MCF 10A (cell line): ENCODE measurements around the gene C2orf49. TPM values are rescaled to one million over a fixed set of nuclear protein-coding genes. Genes with fewer than 3 reads are reported as not detected.
A peak's percentile ranks its signal among the peaks of the same experiment; 100 is the strongest.

Source experiments
- BruUV-seq: library from RNA; stranded (reverse); fragments of 400-500 nt; replicated peaks from 2 replicates; lab custom pipeline; 2021; lab: Mats Ljungman, UMichigan
- CTCF ChIA-PET: fragments of 300-600 bp; sonication (Branson Sonifier 250); formaldehyde crosslinking; extraction: SDS; loops from one replicate; lab custom pipeline; 2021; ENCODE audit warnings: antibody characterized with exemption, inconsistent platforms; lab: Yijun Ruan, JAX
- POLR2A ChIA-PET: fragments of 300-600, 350-650 bp; sonication (Branson Sonifier 250); formaldehyde crosslinking; extraction: SDS; loops from one replicate; lab custom pipeline; 2020; ENCODE audit warnings: antibody characterized with exemption, inconsistent platforms; lab: Yijun Ruan, JAX
- DNase-seq: peaks from one replicate; pipeline ENCODE4 v3.0.0-alpha.2; 2018; ENCODE audit not compliant: unreplicated experiment
- H3K27ac Mint-ChIP-seq: one replicate; pipeline ENCODE4 v1.8.0; 2022; ENCODE audit warnings: mild to moderate bottlenecking, low read depth, mixed read lengths; ENCODE audit not compliant: unreplicated experiment
- H3K27me3 Mint-ChIP-seq: one replicate; pipeline ENCODE4 v1.8.0; 2022; ENCODE audit warnings: mixed read lengths; ENCODE audit not compliant: insufficient read depth, unreplicated experiment
- H3K36me3 Mint-ChIP-seq: one replicate; pipeline ENCODE4 v1.8.0; 2022; ENCODE audit warnings: mild to moderate bottlenecking, moderate library complexity, mixed read lengths; ENCODE audit not compliant: insufficient read depth, unreplicated experiment
- H3K4me1 Mint-ChIP-seq: one replicate; pipeline ENCODE4 v1.8.0; 2022; ENCODE audit warnings: mixed read lengths; ENCODE audit not compliant: insufficient read depth, unreplicated experiment
- H3K4me3 Mint-ChIP-seq: one replicate; pipeline ENCODE4 v1.8.0; 2022; ENCODE audit warnings: mild to moderate bottlenecking, moderate library complexity, mixed read lengths; ENCODE audit not compliant: unreplicated experiment
- H3K9me3 Mint-ChIP-seq: one replicate; pipeline ENCODE4 v1.8.0; 2022; ENCODE audit warnings: mixed read lengths; ENCODE audit not compliant: unreplicated experiment
- CTCF ChIP-seq: fragments of 200-600 bp; IDR thresholded peaks from one replicate; pipeline ENCODE4 v1.8.0; 2022; ENCODE audit warnings: antibody characterized with exemption, mild to moderate bottlenecking; ENCODE audit not compliant: unreplicated experiment
- intact Hi-C: fragments of 100-400 bp; cut with micrococcal nuclease; formaldehyde crosslinking; loops from 2 replicates; pipeline ENCODE4 v1.14.1; 2022
- total RNA-seq: library from RNA; stranded (reverse); gene quantifications from 2 replicates; pipeline ENCODE4 v1.2.3, GENCODE V29; 2022

Gene C2orf49
- total RNA-seq, 1 experiment from 2014 or later = 24.2 TPM

DNA sequence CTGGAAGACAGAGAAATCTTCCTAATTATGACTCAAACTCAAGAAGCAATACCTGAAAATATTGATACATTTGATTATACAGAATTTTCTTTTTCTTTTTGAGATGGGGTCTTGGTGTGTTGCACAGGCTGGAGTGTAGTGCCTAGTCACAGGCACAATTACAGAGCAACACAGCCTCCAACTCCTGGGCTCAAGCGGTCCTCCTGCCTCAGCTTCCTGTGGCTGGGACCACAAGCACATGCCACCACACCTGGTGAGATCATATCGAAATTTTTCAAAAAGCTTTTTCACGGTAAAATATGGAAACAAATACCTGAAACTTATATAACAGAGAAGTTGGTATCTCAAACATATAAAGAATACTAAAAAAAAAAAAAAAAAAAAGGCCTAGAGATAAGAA, 35.7 kb upstream of the C2orf49 start:
- BruUV-seq = no TSS peak
- DNase-seq = no peak
- Mint-ChIP-seq H3K36me3 (peaks cover 36% of the 10 kb centered on the region), H3K4me1 (peaks cover 6% of the 10 kb centered on the region), H3K9me3 (no peaks in the 10 kb centered on the region), H3K27ac (no peak overlapping the region), H3K4me3 (no peak overlapping the region), H3K27me3 (no peaks in the 10 kb centered on the region)
- no peak for TF ChIP-seq CTCF
- ChIA-PET CTCF (interaction anchor here (0.6 to 0.8 kb wide), 3 partner anchors 26 to 232 kb away, joined by 3 read pairs; no protein-coding TSS in a partner anchor), POLR2A (interaction anchor here (0.9 kb wide), 1 partner anchor 27 kb away, joined by 3 read pairs; no protein-coding TSS in a partner anchor)
- intact Hi-C loops = no loop called here

DNA sequence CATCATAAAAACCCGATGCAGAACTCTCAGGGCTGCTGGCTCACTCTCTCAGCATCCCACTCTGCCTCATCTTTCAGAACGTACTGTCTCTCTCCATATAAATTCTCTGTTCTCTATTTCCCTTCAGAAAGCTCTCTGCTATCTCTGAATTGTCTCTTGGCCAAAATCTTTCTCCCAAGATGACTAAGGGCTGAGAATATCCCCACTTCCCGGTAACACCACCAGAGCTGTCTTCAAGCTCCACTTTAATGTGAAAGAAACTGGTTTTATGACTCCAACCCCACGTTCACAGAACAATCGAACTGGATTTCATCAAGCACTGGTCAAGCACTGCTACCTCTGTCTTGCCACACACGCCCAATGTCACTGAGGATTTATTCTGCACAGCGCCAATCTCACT, 30.2 kb upstream of the C2orf49 start:
- no peaks in the 10 kb centered on the region for H3K9me3 Mint-ChIP-seq
- no peak for TF ChIP-seq CTCF
- H3K4me1 Mint-ChIP-seq = no peaks in the 10 kb centered on the region
- no peak for DNase-seq
- intact Hi-C loops = no loop called here
- H3K27me3 Mint-ChIP-seq = no peaks in the 10 kb centered on the region
- BruUV-seq = TSS peak; percentile 23
- peaks cover 23% of the 10 kb centered on the region for H3K36me3 Mint-ChIP-seq
- CTCF ChIA-PET = interaction anchor here (0.6 kb wide), 1 partner anchor 1265 kb away, joined by 3 read pairs; no protein-coding TSS in a partner anchor
- H3K4me3 Mint-ChIP-seq = no peak overlapping the region
- POLR2A ChIA-PET = no interaction called here
- H3K27ac Mint-ChIP-seq = no peak overlapping the region

GRCh38 chr2:105307550-105307949, 29.8 kb upstream of the C2orf49 start:
- Mint-ChIP-seq H3K27me3 (no peaks in the 10 kb centered on the region), H3K36me3 (peaks cover 23% of the 10 kb centered on the region), H3K4me3 (no peak overlapping the region), H3K27ac (no peak overlapping the region), H3K9me3 (no peaks in the 10 kb centered on the region), H3K4me1 (no peaks in the 10 kb centered on the region)
- no TSS peak for BruUV-seq
- ChIA-PET POLR2A (no interaction called here), CTCF (interaction anchor here (0.6 kb wide), 1 partner anchor 1264 kb away, joined by 3 read pairs; no protein-coding TSS in a partner anchor)
- TF ChIP-seq CTCF = no peak
- no peak for DNase-seq
- intact Hi-C loops = no loop called here

DNA sequence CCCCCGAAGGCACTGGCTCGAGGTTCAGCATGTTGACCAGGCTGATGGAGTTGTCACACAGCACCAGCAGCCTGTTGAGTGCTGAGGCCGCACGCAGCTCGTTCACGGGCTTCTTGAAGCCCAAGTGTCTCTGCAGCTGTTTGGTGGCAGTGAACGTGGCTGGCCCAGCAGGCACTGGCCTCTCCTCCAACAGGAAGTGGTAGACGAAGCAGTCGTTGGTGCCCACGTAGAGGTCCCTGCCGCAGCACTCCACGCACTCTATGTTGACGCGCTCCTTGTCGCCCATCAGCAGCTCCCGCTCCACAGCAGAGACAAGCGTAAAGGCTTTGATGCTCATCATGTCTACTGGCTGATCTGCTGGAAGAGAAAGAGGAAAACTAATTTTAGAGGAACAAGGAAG, 29.4 kb upstream of the C2orf49 start:
- ChIA-PET POLR2A (no interaction called here), CTCF (interaction anchor here (0.9 to 3.4 kb wide), 2 partner anchors 11 to 14 kb away, joined by 3 to 19 read pairs; no protein-coding TSS in a partner anchor)
- Mint-ChIP-seq H3K27ac (no peak overlapping the region), H3K27me3 (no peaks in the 10 kb centered on the region), H3K9me3 (no peaks in the 10 kb centered on the region), H3K4me1 (no peaks in the 10 kb centered on the region), H3K36me3 (peaks cover 26% of the 10 kb centered on the region), H3K4me3 (no peak overlapping the region)
- DNase-seq = no peak
- no TSS peak for BruUV-seq
- TF ChIP-seq CTCF = no peak
- intact Hi-C loops = no loop called here
